HepG2 (cell line): ENCODE results near the gene FBXL20. TPM values are rescaled to one million over a fixed set of nuclear protein-coding genes. Genes with fewer than 3 reads are reported as not detected.

Source experiments
- FOXM1 ChIP-seq: sonication (generic); formaldehyde crosslinking; IDR thresholded peaks from 2 replicates; pipeline ENCODE4 v1.5.0; 2020; ENCODE audit warnings: missing genetic modification reagents
- MBD4 ChIP-seq: IDR thresholded peaks from 2 replicates; pipeline ENCODE4 v1.6.1; 2012; ENCODE audit warnings: low read length, inconsistent platforms, borderline replicate concordance
- ZBTB21 ChIP-seq: sonication (generic); formaldehyde crosslinking; IDR thresholded peaks from 2 replicates; pipeline ENCODE4 v1.4.0; 2020; ENCODE audit warnings: missing genetic modification reagents
- ZNF34 ChIP-seq: sonication (generic); formaldehyde crosslinking; IDR thresholded peaks from 2 replicates; pipeline ENCODE4 v1.4.0; 2020; ENCODE audit warnings: mild to moderate bottlenecking, missing genetic modification reagents, borderline replicate concordance
- polyA plus RNA-seq, 8 experiments: library from polyadenylated mRNA; depleted of rRNA in 3 of 8; stranded (reverse) in 7 of 8; unstranded in 1 of 8; fragments of >200 nt; fragmentation: Illumina TruSeq in 4 of 8; extraction: Trizol in 4 of 8; gene quantifications; 2 replicates each; pipeline versions ENCODE4 v1.2.1 to v1.2.3, GENCODE V29; 2011 to 2016; ENCODE audit warnings: low read depth in 4 of 8, missing spikeins in 1 of 8, mixed read lengths in 1 of 8; ENCODE audit not compliant: insufficient read depth in 1 of 8
- total RNA-seq, 5 experiments: library from RNA; depleted of rRNA; stranded (reverse); fragments of >200 nt; fragmentation: Illumina TruSeq; extraction: Trizol; gene quantifications; 2 replicates each; pipeline ENCODE4 v1.2.3, GENCODE V29; 2016; ENCODE audit warnings: low read depth in 1 of 5
- TF ChIP-seq, protein P1 (sequence below): sonication (generic); formaldehyde crosslinking; IDR thresholded peaks from 2 replicates; pipeline ENCODE4 v1.5.0; 2020; ENCODE audit warnings: mild to moderate bottlenecking, missing genetic modification reagents, moderate library complexity
- TF ChIP-seq, protein P2 (sequence below): sonication (generic); formaldehyde crosslinking; IDR thresholded peaks from 2 replicates; pipeline ENCODE4 v1.4.0; 2020; ENCODE audit warnings: missing genetic modification reagents
- TF ChIP-seq, protein P3 (sequence below): sonication (generic); formaldehyde crosslinking; IDR thresholded peaks from 2 replicates; pipeline ENCODE4 v1.5.0; 2020; ENCODE audit warnings: mild to moderate bottlenecking, missing genetic modification reagents

The FBXL20 gene
- total and polyA plus RNA-seq, 2 of the 13 experiments (the other 11 are each of a cell fraction or from before 2014, with no cell fraction given): 10.2 to 10.3 TPM

DNA sequence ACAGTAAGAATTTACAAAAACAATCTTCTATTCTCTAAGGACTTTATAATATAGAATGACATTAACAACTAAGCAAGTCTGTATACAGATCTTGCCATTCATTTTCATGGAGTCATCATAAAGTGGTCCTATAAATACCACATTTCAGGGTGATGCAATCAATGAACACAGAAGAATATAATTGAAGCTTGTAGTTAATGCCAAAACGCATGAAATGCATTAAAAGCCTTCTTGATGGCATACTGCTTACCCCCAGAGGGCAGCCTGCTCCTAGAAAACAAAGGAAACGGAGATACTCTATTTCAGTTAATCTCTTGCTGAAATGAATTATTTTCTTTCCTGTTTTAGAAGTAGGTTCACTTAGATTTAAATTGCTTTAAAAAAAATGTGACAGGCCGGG is 130.5 kb downstream of the FBXL20 start (continued):
- TF ChIP-seq, protein P1, sequence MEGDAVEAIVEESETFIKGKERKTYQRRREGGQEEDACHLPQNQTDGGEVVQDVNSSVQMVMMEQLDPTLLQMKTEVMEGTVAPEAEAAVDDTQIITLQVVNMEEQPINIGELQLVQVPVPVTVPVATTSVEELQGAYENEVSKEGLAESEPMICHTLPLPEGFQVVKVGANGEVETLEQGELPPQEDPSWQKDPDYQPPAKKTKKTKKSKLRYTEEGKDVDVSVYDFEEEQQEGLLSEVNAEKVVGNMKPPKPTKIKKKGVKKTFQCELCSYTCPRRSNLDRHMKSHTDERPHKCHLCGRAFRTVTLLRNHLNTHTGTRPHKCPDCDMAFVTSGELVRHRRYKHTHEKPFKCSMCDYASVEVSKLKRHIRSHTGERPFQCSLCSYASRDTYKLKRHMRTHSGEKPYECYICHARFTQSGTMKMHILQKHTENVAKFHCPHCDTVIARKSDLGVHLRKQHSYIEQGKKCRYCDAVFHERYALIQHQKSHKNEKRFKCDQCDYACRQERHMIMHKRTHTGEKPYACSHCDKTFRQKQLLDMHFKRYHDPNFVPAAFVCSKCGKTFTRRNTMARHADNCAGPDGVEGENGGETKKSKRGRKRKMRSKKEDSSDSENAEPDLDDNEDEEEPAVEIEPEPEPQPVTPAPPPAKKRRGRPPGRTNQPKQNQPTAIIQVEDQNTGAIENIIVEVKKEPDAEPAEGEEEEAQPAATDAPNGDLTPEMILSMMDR: 0 out of 2 replicates have a peak, but pooled peaks have one; percentile 20
- no peak for TF ChIP-seq FOXM1 (CRISPR knock-in tag)
- TF ChIP-seq, protein P2, sequence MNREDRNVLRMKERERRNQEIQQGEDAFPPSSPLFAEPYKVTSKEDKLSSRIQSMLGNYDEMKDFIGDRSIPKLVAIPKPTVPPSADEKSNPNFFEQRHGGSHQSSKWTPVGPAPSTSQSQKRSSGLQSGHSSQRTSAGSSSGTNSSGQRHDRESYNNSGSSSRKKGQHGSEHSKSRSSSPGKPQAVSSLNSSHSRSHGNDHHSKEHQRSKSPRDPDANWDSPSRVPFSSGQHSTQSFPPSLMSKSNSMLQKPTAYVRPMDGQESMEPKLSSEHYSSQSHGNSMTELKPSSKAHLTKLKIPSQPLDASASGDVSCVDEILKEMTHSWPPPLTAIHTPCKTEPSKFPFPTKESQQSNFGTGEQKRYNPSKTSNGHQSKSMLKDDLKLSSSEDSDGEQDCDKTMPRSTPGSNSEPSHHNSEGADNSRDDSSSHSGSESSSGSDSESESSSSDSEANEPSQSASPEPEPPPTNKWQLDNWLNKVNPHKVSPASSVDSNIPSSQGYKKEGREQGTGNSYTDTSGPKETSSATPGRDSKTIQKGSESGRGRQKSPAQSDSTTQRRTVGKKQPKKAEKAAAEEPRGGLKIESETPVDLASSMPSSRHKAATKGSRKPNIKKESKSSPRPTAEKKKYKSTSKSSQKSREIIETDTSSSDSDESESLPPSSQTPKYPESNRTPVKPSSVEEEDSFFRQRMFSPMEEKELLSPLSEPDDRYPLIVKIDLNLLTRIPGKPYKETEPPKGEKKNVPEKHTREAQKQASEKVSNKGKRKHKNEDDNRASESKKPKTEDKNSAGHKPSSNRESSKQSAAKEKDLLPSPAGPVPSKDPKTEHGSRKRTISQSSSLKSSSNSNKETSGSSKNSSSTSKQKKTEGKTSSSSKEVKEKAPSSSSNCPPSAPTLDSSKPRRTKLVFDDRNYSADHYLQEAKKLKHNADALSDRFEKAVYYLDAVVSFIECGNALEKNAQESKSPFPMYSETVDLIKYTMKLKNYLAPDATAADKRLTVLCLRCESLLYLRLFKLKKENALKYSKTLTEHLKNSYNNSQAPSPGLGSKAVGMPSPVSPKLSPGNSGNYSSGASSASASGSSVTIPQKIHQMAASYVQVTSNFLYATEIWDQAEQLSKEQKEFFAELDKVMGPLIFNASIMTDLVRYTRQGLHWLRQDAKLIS (CRISPR knock-in tag): no peak
- TF ChIP-seq MBD4: no peak
- no peak for TF ChIP-seq ZNF34
- no peak for TF ChIP-seq ZBTB21 (CRISPR knock-in tag)
- TF ChIP-seq, protein P3, sequence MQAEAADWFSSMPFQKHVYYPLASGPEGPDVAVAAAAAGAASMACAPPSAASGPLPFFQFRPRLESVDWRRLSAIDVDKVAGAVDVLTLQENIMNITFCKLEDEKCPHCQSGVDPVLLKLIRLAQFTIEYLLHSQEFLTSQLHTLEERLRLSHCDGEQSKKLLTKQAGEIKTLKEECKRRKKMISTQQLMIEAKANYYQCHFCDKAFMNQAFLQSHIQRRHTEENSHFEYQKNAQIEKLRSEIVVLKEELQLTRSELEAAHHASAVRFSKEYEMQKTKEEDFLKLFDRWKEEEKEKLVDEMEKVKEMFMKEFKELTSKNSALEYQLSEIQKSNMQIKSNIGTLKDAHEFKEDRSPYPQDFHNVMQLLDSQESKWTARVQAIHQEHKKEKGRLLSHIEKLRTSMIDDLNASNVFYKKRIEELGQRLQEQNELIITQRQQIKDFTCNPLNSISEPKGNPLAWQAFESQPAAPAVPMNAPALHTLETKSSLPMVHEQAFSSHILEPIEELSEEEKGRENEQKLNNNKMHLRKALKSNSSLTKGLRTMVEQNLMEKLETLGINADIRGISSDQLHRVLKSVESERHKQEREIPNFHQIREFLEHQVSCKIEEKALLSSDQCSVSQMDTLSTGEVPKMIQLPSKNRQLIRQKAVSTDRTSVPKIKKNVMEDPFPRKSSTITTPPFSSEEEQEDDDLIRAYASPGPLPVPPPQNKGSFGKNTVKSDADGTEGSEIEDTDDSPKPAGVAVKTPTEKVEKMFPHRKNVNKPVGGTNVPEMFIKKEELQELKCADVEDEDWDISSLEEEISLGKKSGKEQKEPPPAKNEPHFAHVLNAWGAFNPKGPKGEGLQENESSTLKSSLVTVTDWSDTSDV: no peak
